CD4-positive, alpha-beta T cell treated with Interleukin-1 beta for 1 hour (primary cell): ENCODE data around the gene BIN1.
A peak's percentile ranks its signal among the peaks of the same experiment; 100 is the strongest.
"Not testable (repeated sequence)": the region's sequence is repeated elsewhere in the genome, so short reads cannot be mapped to it uniquely, and the experiment has no call there.

Experiments
- DNase-seq, 2 donors: peaks; one replicate each; pipeline ENCODE4 v3.0.0-alpha.2; 2020 to 2022

BIN1 gene

DNA sequence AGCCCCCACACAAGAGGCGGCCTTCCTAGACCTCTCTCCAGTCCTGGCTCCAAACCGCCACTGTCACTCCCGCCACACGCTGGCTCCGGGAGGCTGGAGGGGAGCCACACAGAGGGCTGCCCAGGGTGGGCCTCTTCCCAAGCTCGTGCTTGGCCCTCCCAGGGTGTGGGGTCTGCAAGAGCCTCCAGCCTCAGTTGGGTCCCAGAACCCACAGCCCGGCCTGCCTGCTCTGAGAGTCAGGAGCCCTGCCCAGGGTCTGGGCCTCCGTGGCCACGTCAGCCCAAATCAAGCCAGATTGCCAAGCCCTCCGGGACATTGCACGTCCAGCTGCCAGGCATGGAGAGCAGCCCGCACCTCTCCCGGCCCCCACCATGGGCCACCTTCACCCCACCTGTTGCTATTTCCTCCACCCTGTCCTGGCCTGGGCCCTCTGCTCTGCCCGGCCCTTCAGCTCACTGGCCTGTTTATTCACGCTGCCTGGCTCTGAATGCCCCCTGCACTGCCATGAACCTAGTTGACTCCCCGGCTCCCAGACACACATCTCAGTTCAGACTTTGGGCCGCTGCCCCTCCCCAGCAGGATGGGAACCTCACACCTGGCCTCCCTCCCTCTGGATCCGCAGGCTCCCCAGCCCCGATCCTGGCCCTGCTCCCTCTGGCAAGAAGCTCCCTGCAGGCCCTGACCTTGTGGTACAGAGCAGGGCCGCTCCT is 61.0 kb downstream of the BIN1 start:
- DNase-seq, result no peak

DNA sequence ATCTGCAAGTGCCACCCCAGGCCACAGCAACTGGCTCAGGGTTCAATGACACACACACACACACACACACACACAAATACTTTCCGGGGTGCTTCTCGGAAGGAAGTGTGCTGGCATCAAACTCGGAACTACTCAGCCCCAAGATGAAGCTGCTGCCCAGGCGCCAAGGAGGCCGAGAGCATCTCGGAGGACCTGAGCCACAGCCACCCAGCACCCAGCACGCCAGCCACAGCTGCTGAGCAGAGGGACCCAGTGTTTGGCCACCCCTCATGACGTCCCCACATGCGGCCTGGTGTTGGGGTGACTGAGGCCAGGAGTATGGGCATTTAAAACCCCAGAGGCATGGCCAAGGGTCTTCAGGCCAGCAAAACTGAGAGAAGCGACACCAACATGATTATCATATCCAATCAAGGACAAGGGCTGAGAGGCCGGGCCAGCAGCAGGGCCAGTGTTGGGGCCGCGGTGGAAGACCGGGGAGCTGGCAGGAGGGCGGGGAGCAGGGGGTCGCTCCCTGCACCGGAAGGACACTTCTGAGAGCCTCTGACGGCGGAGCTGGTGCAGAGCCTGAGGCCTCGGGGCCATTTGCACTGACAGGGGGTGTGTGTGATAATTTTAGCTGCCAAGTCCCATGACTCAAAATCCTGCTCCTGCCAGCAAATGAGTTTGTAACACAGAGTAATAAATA is 61.8 kb downstream of the BIN1 start:
- no peak for DNase-seq

DNA sequence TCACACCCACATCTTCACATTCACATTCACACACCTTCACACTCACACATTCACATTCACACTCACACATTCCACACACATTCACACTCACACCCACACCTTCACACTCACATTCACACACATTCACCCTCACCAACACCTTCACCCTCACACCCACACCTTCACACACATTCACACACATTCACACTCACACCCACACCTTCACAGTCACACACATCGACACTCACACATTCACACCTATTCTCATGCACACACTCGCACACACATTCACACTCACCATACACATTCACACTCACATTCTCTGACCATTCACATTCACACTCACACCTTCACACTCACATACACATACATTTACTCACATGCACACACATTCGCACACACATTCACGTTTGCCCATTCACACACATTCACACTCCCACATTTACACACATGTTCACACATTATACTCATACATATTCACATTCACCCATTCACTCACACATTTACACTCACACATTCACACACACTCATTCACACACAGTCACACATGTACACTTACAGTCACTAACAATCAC is 62.7 kb downstream of the BIN1 start:
- DNase-seq, result no peak

DNA sequence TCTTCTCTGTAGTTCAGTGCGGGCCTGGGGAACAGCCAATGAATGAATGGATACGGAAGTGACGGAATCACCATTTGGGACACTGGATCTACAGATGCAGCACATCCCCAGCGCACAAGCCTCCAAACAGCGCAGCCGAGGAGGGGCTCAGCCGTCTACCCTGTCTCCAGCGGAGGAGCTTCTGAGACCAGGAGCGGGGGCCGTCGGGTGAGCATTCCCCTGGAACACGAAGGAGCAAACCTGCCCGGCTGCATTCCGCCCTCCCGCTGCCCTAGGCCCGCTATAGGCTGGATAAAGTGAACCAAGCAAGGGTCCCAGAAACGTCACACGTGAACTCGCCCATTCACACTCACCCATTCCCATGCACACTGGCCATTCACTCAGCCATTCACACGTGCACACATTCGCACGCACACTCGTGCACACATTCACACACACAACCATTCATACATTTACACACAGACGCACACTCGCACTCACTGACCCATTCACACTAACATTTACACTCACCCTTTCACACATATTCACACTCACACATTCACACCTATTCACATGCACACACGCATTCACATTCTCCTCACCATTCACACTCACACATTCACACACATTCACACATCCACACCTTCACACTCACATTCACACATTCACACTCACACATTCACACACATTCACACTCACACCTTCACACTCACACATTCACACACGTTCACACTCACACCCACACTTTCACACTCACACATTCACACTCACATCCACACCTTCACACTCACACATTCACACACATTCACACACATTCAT is 63.4 kb downstream of the BIN1 start:
- DNase-seq, result no peak

DNA sequence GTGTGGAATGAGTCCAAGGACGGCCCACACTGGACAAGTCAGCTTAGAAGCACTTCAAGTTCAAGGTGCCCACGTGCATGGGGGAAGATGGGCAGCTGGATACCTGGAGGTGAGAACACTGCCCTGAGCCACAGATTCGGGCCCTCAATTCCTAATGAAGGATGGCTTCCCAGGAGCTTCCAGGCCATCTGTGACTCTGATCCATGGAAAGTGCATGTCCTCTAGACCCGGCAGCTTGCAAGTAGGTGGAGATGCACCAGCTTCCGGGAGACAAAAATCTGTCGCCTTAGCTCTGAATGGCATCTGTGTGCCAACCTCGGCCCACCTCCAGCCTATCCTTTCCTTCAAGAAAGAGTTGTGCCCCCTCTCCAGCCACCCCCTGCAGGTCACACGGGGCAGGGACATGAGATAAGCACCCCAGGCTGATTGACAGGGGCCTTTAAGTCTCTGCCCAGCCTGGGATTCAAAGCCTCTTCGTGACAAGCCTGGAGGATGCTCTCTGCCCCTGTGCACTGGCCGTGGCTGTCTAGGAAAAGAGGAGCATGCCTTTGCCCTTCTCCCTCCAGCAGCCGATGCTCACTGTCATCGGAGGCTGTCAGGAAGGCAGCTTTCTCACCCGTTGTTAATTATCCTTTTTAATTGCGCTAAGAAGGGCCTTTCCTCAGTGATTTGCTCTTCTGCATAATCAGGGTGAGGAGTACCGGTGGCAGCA is 65.5 kb downstream of the BIN1 start:
- DNase-seq, result no peak

DNA sequence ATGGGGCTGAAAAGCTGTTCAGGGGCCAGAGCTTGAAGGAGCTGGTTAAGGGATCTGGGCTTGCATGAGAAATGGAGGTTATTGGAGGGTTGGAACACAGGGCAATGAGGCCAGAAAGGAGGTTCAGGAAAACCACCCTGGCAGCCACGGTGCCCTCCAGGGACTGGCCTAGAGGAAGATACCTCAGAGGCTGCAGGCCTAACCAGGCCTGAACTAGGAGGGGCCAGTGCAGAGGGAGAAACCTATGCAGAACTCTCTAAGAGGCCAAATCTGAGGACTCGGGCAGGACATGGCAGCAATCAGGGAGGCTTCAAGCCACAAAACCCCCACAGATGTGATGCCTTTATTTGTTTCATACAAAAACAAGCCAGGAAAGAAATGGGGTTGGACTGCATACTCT is 66.8 kb downstream of the BIN1 start:
- DNase-seq, result no peak

DNA sequence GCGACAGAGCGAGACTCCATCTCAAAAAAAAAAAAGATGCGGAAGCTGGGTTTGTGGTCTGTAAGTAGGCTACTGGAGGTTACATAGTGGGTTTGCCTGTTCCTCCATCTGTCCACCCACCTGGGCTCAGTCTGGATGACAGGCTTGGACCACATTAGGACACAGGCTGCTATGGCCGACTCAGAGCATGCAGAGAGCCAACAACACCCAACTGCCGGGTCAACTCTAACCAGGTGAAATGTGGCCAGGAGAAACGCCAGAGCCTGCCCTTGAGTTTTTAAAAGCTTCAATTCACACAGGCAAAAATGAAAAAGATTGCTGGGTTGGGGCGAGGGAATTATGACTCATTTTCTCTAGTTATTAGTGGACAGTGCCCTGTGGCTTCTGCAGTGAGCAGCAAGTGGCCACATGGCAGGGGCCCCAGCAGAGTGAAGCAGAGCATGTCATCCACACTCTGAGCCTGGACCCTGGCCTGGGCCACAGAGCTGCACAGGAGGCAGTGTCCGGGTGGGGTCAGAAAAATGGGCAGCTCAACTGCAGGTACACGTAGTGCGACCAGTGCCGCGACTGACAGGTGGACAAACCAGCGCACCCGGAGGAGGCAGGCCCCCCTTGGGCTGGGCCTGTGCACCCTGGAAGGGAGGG is 67.4 kb downstream of the BIN1 start:
- no peak for DNase-seq

DNA sequence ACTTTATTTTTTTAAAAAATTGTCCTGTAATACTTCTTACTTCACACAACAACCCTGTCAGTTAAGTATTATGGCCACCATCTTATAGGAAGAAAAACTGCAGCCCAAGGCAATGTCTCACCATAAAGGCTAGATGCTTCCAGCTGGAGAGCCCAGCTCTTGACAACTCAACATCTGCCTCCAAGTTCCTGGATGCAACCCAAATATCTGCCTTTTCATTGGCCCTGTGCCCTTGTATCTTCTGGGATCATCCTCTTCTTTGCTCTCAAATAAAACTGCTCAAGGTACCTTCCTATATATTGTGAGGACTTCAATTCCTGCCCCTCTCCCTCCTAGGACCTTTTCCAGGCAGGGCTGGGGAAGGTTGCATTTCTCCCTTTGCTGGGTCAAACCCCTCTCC is 69.5 kb downstream of the BIN1 start:
- no peak for DNase-seq

DNA sequence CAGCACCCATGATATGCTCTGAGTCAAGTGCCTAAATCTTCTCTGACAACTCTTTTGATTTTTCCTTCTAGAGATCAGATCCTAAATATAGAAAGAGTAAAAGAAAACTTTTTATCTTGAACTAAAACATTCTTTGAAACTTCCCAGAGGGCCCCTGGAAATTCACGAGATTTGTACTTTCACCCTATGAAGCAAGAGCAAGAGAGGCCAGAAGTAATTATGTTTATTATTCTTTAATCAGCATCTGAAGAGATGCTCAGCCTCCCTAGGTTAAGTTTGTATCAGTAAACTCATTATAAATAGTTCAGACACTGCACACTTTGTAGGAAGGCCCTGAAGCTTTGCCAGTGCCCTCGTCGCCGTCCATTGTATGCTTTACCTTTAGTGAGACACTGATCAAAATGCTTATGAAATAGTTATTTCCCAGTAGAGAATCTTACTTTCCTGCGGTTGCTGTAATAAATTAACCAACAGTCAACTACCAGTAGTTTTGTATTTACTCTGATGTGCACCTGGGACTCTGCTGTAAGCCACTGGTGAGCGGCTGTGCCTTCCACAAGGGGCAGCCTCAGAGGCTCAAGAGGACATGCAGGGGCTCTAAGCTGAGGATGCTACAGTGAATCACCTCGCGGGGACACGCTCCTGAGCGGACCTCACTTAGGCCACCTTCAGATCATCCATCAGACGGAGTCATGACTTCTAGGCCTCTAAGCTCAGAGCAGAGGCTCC is 71.9 kb downstream of the BIN1 start:
- no peak for DNase-seq

DNA sequence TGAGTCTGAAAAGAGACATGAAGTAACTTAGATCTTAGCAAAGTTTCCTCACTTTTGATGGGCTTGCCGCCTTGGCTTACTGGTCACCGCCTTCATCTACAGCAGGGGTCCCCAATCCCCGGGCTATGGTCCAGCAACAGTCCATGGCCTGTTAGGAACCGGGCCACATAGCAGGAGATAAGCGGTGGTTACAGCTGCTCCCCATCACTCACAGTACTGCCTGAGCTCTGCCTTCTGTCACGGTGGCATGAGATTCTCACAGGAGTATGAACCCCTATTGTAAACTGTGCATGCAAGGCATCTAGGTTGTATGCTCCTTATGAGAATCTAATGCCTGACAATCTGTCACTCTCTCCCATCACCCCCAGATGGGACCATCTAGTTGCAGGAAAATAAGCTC is 72.9 kb downstream of the BIN1 start:
- no peak for DNase-seq

DNA sequence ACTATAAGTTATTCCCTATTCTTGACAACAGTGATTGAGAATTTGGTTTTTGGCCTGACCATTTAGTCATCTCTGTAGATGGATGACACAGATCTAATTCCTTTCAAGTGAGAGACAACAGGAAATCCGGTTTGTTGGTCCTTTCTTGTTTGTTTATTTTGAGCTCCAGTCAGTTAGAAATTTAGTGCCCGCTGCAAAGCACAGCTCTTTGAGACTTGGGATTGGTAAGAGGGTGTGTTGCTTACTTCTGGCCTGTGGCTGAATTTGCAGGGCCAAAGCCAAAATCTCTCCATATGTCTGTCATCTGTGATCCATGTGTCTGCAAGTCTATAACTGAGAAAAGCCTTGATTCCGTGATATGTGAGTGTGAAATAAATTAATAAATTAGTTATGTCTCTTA is 74.3 kb downstream of the BIN1 start:
- no peak for DNase-seq

DNA sequence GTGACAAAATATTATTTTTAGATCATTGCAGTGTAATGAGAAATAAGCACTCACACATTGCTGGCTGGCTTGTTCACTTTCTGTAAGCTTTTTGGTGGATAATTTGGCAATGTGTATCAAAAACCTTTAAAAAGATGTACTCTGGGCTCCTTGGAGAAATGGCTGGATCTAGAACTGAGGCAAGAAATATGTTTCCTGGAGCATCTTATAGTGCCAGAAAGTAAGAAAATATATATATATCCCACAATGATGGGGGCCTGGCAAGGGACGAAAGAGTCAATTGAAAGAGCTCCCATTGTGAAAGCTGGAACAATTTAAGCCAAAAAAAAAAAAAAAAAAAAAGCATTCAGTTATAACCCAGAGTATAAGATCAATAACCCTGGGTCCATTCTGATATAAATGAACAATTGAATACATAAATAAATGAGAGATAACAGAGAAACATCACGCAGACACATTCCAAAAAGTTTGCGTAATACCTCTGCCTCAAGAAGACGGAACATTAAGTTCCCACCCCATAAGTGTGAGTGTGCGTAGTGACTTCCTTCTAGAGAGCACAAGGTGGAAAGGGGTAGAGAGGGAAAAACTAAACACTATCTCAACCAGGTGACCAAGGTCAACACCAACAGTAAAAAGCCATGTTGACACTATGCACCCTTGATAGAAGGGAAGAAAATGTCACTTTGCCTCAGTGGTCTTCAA is 77.5 kb downstream of the BIN1 start:
- no peak for DNase-seq

DNA sequence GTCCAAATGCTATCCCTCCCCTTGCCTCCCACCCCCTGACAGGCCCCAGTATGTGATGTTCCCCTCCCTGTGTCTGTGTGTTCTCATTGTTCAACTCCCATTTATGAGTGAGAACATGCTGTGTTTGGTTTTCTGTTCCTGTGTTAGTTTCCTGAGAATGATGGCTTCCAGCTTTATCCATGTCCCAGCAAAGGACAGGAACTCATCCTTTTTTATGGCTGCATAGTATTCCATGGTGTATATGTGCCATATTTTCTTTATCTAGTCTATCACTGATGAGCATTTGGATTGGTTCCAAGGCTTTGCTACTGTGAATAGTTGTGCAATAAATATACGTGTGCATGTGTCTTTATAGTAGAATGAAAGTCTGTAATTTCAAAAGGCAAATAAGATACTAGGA is 78.2 kb downstream of the BIN1 start:
- not testable (repeated sequence) for DNase-seq

DNA sequence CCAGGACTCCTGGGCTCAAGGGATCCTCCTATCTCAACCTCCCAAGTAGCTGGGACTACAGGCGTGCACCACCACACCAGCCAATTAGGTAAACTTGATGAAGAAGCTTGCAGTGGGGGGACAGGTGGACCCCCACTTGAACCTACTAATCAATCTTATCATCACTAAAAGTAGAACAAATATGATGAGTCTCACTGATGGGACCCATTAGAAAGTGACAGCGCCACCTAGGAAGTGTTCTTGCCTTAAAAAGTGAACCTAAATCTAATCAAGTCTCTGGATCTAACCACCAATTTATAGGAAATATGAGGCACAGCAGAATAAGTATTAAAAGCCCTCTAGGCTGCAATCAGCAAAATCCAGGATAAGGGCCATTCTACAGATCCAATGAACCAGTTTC is 79.2 kb downstream of the BIN1 start:
- no peak for DNase-seq

DNA sequence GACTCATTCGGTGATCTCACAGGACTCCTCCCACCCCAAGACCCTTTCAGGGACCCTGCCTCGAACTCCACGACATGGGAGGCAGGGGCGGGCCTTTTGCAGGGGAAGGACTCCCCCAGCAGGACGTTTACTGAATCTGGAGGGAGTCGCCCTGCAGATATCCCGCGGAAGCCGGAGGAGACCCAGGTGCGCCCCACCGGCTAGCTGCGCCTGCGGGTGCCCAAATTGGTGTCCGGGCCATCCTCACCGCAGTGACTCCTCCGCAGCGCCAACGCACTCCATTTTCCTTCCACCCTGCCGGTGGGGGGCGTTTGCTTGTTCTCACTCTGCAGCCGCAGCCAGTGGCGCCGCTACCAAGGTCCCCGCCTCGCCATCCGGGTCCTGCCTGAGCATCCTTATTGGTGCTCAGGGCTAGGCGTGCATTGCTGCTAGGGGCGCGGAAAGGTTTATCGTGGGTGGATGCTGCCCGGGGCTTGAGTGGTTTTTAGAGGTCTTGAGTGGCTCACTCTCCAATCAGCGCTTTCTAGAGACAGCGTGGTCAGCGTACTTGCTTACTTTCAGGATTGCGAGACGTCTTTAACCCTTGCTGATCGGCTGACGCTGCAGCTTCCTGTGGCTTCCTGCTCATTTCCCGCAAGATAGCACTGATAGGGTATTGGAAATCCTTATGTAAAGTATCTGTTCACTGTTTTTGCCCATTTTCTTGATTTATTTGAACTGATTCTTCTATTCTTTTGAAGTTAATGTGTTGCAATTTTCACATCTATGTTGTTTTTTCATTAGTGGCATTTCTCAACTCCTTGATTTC is 81.4 kb downstream of the BIN1 start:
- DNase-seq, result peak; percentile 67 to 77

DNA sequence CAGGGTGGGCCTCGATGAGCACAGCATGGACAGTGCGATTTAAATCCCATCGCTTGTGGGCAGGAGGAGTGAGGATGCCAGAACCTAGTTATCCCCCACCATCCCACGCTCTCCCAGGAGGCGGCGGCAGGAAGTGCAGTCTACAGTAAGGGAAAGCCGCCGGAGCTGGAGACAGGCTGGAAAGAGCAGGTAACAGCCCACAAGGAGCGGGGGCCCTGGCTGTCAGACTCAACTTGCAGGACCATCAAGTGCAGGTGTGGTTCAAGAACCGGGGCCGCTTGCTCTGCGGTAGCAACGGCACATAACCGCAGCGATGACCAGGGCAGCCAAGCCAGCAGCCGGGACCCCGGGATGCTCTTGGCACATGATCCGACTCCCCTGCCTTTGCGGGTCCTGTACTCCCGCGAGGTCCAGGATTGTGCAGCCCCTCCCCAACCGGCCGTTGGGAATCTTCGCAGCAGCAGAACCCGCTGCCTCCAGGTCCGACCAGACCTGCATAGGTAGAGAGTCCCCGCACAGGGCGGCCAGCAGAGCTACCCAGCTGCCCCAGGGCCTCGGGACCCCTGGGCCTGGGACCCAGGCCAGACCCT is 82.1 kb downstream of the BIN1 start:
- DNase-seq, result no peak

DNA sequence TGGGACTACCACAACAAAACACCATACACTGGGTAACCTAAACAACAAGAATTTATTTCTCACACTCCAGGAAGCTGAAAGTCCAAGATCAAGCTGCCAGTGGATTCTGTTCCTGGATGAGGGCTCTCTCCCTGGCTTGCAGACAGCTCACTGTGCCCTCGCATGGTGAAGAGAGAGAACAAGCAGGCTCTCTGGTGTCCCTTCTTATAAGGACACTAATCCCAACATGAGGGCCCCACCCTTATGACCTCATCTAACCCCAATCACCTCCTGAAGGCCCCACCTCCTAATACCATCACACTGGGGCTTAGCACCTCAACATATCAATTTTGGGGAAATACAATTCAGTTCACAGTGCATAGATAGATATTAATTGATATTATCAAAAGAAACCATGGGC is 83.5 kb downstream of the BIN1 start:
- no peak for DNase-seq

DNA sequence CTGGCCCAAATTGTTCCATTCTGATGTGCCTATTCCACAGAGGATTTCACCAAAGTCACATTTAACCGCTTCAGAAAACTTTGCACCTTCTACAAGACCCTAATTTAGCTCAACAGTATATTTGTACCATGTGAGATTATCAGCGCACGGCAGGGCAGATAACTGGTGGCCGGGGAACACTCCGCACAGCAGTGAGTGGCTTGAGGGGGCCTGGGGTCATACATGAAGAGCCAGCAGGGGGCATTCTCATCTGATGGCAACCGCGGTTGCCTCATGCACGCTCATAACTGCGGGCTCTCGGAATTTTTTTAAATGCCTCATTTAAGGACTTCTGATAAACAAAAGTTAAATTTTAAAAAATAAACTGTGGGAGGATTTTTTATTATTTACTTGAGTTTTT is 84.1 kb downstream of the BIN1 start:
- DNase-seq, result no peak

DNA sequence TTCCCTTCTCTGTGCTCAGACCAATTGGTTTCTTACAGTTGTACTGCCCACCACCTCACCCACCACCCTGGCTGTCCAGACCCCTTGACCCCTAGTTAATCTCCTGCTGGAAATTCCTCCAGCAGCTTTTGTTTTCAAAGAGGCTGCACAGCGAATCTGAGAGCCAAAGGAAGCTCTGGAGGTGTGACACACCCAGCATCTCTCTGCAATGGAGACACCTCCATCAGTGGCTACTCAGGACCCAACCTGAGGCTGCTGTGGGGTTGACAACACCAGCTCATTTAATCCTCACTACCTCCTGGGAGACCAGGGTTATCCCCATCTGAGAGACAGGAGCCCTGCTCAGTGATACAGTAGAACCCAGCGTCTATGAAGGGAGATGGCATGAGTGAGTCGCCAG is 86.4 kb downstream of the BIN1 start:
- DNase-seq, result no peak

DNA sequence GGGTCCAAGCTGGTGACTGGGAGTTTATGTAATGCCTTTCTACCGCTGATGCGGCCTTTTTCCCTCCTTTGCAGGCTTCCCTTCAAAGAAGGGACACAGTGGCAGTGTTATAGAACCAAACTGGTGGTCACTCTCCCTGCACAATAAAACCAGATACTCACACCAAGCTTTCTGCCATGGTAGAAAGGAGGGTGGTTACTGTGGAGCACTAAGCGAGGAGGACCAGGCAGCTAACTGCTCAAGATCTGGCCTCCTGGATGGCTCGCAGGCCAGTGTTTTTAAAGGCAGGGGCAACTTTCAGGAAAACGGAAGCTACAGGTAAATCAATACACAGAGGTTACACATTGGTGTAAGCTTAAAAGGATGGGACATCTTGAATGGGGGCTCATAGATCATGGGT is 89.4 kb downstream of the BIN1 start:
- DNase-seq, result no peak
